Loucy (cell line): ENCODE data around the gene MAP1S.
A peak's percentile ranks its signal among the peaks of the same experiment; 100 is the strongest.

Experiments
- H2AFZ ChIP-seq: fragments of 200-600 bp; sonication (generic); 2 replicates; pipeline ENCODE4 v1.6.0; 2016; ENCODE audit warnings: antibody characterized with exemption, mild to moderate bottlenecking, low read length, moderate library complexity
- H3F3A ChIP-seq: fragments of 200-600 bp; 2 replicates; pipeline ENCODE4 v1.6.0; 2016; ENCODE audit warnings: antibody characterized with exemption, low read depth, mild to moderate bottlenecking
- H3K27me3 ChIP-seq: fragments of 200-600 bp; sonication (generic); 2 replicates; pipeline ENCODE4 v1.6.1; 2014; ENCODE audit warnings: low read length, mild to moderate bottlenecking; ENCODE audit not compliant: insufficient read depth, poor library complexity, severe bottlenecking
- H3K36me3 ChIP-seq: fragments of 200-600 bp; sonication (generic); 2 replicates; pipeline ENCODE4 v1.6.1; 2016; ENCODE audit warnings: low read length; ENCODE audit not compliant: insufficient read depth
- H3K4me1 ChIP-seq: fragments of 200-600 bp; sonication (generic); 2 replicates; pipeline ENCODE4 v1.5.1; 2014; ENCODE audit warnings: low read length, mild to moderate bottlenecking; ENCODE audit not compliant: insufficient read depth, poor library complexity, severe bottlenecking
- H3K4me2 ChIP-seq: fragments of 200-600 bp; sonication (generic); 2 replicates; pipeline ENCODE4 v1.6.0; 2014; ENCODE audit warnings: antibody characterized with exemption, low read length, low read depth, mild to moderate bottlenecking; ENCODE audit not compliant: poor library complexity, severe bottlenecking
- H3K4me3 ChIP-seq: fragments of 200-600 bp; sonication (generic); 2 replicates; pipeline ENCODE4 v1.5.1; 2014; ENCODE audit warnings: low read length, mild to moderate bottlenecking, mixed read lengths; ENCODE audit not compliant: poor library complexity, severe bottlenecking
- H3K79me2 ChIP-seq: fragments of 200-600 bp; sonication (generic); 2 replicates; pipeline ENCODE4 v1.6.1; 2014; ENCODE audit warnings: low read length; ENCODE audit not compliant: insufficient read depth
- H3K9ac ChIP-seq: fragments of 200-600 bp; sonication (generic); 2 replicates; pipeline ENCODE4 v1.6.0; 2014; ENCODE audit warnings: mild to moderate bottlenecking, low read depth, low read length, moderate library complexity; ENCODE audit not compliant: poor library complexity, severe bottlenecking
- H3K9me2 ChIP-seq: fragments of 200-600 bp; sonication (generic); replicated peaks from 2 replicates; pipeline ENCODE4 v1.6.1; 2016; ENCODE audit warnings: low read depth, low read length, mixed read lengths
- H3K9me3 ChIP-seq: fragments of 200-600 bp; sonication (generic); 2 replicates; pipeline ENCODE4 v1.6.1; 2014; ENCODE audit warnings: mild to moderate bottlenecking, antibody characterized with exemption, low read length, low read depth; ENCODE audit not compliant: insufficient read depth
- H4K20me1 ChIP-seq: fragments of 200-600 bp; sonication (generic); 2 replicates; pipeline ENCODE4 v1.6.0; 2014; ENCODE audit warnings: antibody characterized with exemption, low read length, mild to moderate bottlenecking; ENCODE audit not compliant: insufficient read depth, poor library complexity, severe bottlenecking
- CTCF ChIP-seq: fragments of 200-600 bp; sonication (generic); conservative IDR thresholded peaks from 2 replicates; pipeline ENCODE4 v1.5.1; 2014; ENCODE audit warnings: mild to moderate bottlenecking, antibody characterized with exemption, low read length
- EZH2phosphoT487 ChIP-seq: fragments of 200-600 bp; IDR thresholded peaks from 2 replicates; pipeline ENCODE4 v1.6.1; 2018; ENCODE audit warnings: antibody characterized with exemption, mild to moderate bottlenecking, moderate library complexity, borderline replicate concordance

Gene MAP1S

GRCh38 chr19:17718550-17718946 is 732 bp upstream of the MAP1S start:
- Histone ChIP-seq H3K9me3 (no peaks in the 10 kb centered on the region), H3K9ac (peak overlapping the region; percentile 84), H3K79me2 (peaks cover 44% of the 10 kb centered on the region), H3F3A (no peaks in the 10 kb centered on the region), H3K4me2 (peak overlapping the region; percentile 76), H4K20me1 (peaks cover 23% of the 10 kb centered on the region), H3K4me1 (peaks cover 30% of the 10 kb centered on the region), H3K27me3 (no peaks in the 10 kb centered on the region), H2AFZ (peak overlapping the region; percentile 85), H3K4me3 (peak overlapping the region; percentile 90), H3K36me3 (no peaks in the 10 kb centered on the region; the same call in 1 of the 2 replicates), H3K9me2 (no peaks in the 10 kb centered on the region)
- no peak for TF ChIP-seq CTCF
- no peak for TF ChIP-seq EZH2phosphoT487

GRCh38 chr19:17719730-17720400 is 585 bp downstream of the MAP1S start:
- H3K4me2 ChIP-seq = peak overlapping the region; percentile 87
- peaks cover 54% of the 10 kb centered on the region for H3K79me2 ChIP-seq
- H3F3A ChIP-seq = no peaks in the 10 kb centered on the region
- peak overlapping the region; percentile 84 for H3K9ac ChIP-seq
- H3K27me3 ChIP-seq = no peaks in the 10 kb centered on the region
- no peaks in the 10 kb centered on the region for H3K9me2 ChIP-seq
- no peaks in the 10 kb centered on the region for H3K9me3 ChIP-seq
- no peak overlapping the region for H2AFZ ChIP-seq
- peaks cover 13% of the 10 kb centered on the region; the same call in 1 of the 2 replicates for H3K36me3 ChIP-seq
- H3K4me3 ChIP-seq = peak overlapping the region; percentile 90
- peaks cover 30% of the 10 kb centered on the region for H3K4me1 ChIP-seq
- peaks cover 23% of the 10 kb centered on the region for H4K20me1 ChIP-seq
- TF ChIP-seq EZH2phosphoT487 = no peak
- no peak for TF ChIP-seq CTCF

GRCh38 chr19:17720440-17720839 is 1.2 kb downstream of the MAP1S start:
- peaks cover 19% of the 10 kb centered on the region; the same call in 1 of the 2 replicates for H3K36me3 ChIP-seq
- peaks cover 58% of the 10 kb centered on the region for H3K79me2 ChIP-seq
- H3K4me2 ChIP-seq = peak overlapping the region; percentile 87
- peak overlapping the region; percentile 90 for H3K4me3 ChIP-seq
- H3K9me3 ChIP-seq = no peaks in the 10 kb centered on the region
- H3K27me3 ChIP-seq = no peaks in the 10 kb centered on the region
- peaks cover 30% of the 10 kb centered on the region for H3K4me1 ChIP-seq
- no peak for TF ChIP-seq CTCF
- no peak for TF ChIP-seq EZH2phosphoT487
- no peaks in the 10 kb centered on the region for H3K9me2 ChIP-seq
- peak overlapping the region; percentile 84 for H3K9ac ChIP-seq
- H2AFZ ChIP-seq = no peak overlapping the region
- peaks cover 29% of the 10 kb centered on the region for H4K20me1 ChIP-seq
- no peaks in the 10 kb centered on the region for H3F3A ChIP-seq
